ENCODE results near the gene ZNF664. TPM values are rescaled to one million over a fixed set of nuclear protein-coding genes. Genes with fewer than 3 reads are reported as not detected.

ZNF664 gene
- total and polyA plus RNA-seq, 9 of the 15 experiments (the other 6 are each of a cell fraction or from before 2014, with no cell fraction given): 3.3 to 101 (median 63.6) TPM

DNA sequence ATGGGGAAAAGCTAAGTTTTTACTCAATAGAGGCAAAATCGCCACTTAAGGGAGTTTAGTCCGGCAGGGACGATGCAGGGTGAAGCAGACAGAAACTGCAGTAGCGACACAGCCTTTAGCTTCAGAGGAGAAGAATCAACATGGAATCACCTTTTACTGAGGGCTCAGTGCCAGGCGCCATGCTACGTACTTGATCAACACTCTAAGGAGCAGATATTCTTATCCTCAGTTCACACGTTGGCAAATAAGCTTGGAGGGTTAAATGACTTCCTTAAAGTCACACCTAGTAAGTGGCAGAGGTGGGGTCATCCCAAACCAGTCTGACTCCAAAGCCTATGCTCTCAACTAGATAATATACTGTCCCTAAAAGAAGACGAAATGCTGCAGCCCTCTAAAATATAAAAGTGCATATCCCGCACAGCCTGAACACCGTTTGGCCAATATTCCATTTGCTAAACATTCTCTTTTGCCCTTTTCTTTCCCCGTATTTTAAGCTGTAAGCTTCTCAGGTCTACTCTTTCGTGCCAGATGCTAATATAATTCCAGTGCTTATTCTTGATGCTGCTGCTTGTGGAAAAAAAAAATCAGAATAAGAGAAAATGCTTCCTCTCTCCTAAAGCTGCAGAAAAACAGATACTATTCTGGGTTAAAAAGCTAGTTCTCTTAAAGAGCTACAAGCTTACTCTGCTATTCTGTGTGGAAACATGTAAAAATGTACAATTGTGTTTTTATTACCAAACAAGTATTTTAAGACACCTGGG is 11.2 kb upstream of the ZNF664 start (continued):
- TF ChIP-seq, protein P1, sequence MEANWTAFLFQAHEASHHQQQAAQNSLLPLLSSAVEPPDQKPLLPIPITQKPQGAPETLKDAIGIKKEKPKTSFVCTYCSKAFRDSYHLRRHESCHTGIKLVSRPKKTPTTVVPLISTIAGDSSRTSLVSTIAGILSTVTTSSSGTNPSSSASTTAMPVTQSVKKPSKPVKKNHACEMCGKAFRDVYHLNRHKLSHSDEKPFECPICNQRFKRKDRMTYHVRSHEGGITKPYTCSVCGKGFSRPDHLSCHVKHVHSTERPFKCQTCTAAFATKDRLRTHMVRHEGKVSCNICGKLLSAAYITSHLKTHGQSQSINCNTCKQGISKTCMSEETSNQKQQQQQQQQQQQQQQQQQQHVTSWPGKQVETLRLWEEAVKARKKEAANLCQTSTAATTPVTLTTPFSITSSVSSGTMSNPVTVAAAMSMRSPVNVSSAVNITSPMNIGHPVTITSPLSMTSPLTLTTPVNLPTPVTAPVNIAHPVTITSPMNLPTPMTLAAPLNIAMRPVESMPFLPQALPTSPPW (CRISPR knock-in tag; IDR thresholded peaks at IDR 0.05): no peak
- no peak for TF ChIP-seq SMAD4 (CRISPR knock-in tag; conservative IDR thresholded peaks at IDR 0.05)

DNA sequence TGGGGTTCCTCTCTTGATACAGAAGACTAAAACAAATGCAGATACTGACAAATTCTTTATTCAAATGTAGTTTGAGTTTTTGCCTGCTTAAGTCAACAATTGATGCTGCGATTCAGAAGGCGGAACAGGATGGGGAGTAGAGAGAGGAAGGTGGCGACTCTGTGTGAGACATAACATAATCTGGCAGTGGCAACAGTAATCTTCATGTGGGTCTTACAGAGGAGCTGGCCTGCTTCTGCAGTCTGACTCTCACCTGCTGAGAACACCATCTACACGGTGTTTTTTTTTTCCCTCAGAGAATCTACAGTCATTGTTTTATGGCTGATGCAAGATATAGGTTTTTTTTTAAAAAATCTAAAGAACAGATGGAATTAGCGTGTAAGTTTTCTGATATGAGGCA is 10.5 kb upstream of the ZNF664 start:
- Histone ChIP-seq H3K4me1 (replicated peaks in 1 of 2; ENCODE audit: control insufficient read depth in 2 of 2, insufficient read depth in 2 of 2, low read length in 2 of 2) (peaks cover 0 to 15% of the 10 kb centered on the region in 2 experiments; a peak in 3 of 5 replicates), H3K9me3 (replicated peaks; ENCODE audit: control insufficient read depth, insufficient read depth, low read depth, low read length) (no peaks in the 10 kb centered on the region), H2AFZ (ENCODE audit: low read depth, low read length) (no peak overlapping the region), H4K20me1 (replicated peaks; ENCODE audit: control insufficient read depth, insufficient read depth, low read length) (0 out of 2 replicates have a peak, but pooled peaks cover 3% of the 10 kb centered on the region), H3K79me2 (ENCODE audit: control insufficient read depth, insufficient read depth, low read length) (no peaks in the 10 kb centered on the region), H3K27ac (ENCODE audit: extremely low read depth, low read depth, low read length) (no peak overlapping the region), H3K36me3 (ENCODE audit: control insufficient read depth, insufficient read depth, low read length) (no peaks in the 10 kb centered on the region), H3K9ac (ENCODE audit: insufficient read depth in 1 of 2, low read depth in 2 of 2, low read length in 2 of 2) (no peak overlapping the region), H3K4me2 (ENCODE audit: insufficient read depth, low read length) (no peak overlapping the region), H3K4me3 (no peak overlapping the region), H3K9me1 (ENCODE audit: control insufficient read depth, insufficient read depth, low read length) (no peaks in the 10 kb centered on the region), H3K27me3 (ENCODE audit: control insufficient read depth in 2 of 2, insufficient read depth in 2 of 2, low read length in 2 of 2) (no peaks in the 10 kb centered on the region)
- intact Hi-C loops (cut with micrococcal nuclease): no loop called here
- ChIA-PET CTCF (ENCODE audit: low intra/inter-chr PET ratio) (no interaction called here), POLR2A (interaction anchor here (0.6 to 1.1 kb wide), 2 partner anchors 11 to 748 kb away, joined by 3 read pairs; no protein-coding TSS in a partner anchor)
- no TSS peak for BruUV-seq (replicated peaks)
- WGBS (ENCODE audit: insufficient coverage, low coverage, missing lambda C conversion rate): 52% methylated on average over 5 of the region's 5 CpGs
- in situ Hi-C loops (cut with MboI): no loop called here
- ATAC-seq (no peak), FAIRE-seq (no peak), DNase-seq (ENCODE audit: extremely low read depth in 1 of 4, low spot score in 3 of 4) (no peak)
- TF ChIP-seq, protein P2, sequence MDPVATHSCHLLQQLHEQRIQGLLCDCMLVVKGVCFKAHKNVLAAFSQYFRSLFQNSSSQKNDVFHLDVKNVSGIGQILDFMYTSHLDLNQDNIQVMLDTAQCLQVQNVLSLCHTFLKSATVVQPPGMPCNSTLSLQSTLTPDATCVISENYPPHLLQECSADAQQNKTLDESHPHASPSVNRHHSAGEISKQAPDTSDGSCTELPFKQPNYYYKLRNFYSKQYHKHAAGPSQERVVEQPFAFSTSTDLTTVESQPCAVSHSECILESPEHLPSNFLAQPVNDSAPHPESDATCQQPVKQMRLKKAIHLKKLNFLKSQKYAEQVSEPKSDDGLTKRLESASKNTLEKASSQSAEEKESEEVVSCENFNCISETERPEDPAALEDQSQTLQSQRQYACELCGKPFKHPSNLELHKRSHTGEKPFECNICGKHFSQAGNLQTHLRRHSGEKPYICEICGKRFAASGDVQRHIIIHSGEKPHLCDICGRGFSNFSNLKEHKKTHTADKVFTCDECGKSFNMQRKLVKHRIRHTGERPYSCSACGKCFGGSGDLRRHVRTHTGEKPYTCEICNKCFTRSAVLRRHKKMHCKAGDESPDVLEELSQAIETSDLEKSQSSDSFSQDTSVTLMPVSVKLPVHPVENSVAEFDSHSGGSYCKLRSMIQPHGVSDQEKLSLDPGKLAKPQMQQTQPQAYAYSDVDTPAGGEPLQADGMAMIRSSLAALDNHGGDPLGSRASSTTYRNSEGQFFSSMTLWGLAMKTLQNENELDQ (CRISPR knock-in tag; IDR thresholded peaks at IDR 0.05; ENCODE audit: borderline replicate concordance): no peak
- no peak for TF ChIP-seq SREBF1 (IDR thresholded peaks at IDR 0.05; ENCODE audit: borderline replicate concordance, low read depth, low read length)
- TF ChIP-seq THRAP3 (IDR thresholded peaks at IDR 0.05; ENCODE audit: borderline replicate concordance): no peak
- no peak for TF ChIP-seq CCAR2 (IDR thresholded peaks at IDR 0.05; ENCODE audit: low read depth, low read length)
- TF ChIP-seq NFXL1 (CRISPR knock-in tag; IDR thresholded peaks at IDR 0.05): no peak
- TF ChIP-seq, protein P3, sequence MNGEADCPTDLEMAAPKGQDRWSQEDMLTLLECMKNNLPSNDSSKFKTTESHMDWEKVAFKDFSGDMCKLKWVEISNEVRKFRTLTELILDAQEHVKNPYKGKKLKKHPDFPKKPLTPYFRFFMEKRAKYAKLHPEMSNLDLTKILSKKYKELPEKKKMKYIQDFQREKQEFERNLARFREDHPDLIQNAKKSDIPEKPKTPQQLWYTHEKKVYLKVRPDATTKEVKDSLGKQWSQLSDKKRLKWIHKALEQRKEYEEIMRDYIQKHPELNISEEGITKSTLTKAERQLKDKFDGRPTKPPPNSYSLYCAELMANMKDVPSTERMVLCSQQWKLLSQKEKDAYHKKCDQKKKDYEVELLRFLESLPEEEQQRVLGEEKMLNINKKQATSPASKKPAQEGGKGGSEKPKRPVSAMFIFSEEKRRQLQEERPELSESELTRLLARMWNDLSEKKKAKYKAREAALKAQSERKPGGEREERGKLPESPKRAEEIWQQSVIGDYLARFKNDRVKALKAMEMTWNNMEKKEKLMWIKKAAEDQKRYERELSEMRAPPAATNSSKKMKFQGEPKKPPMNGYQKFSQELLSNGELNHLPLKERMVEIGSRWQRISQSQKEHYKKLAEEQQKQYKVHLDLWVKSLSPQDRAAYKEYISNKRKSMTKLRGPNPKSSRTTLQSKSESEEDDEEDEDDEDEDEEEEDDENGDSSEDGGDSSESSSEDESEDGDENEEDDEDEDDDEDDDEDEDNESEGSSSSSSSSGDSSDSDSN (IDR thresholded peaks at IDR 0.05; ENCODE audit: borderline replicate concordance in 1 of 2, low read depth in 2 of 2, low read length in 2 of 2): no peak
- TF ChIP-seq SAFB (IDR thresholded peaks at IDR 0.05; ENCODE audit: borderline replicate concordance, low read depth, low read length): no peak
- TF ChIP-seq, protein P4, sequence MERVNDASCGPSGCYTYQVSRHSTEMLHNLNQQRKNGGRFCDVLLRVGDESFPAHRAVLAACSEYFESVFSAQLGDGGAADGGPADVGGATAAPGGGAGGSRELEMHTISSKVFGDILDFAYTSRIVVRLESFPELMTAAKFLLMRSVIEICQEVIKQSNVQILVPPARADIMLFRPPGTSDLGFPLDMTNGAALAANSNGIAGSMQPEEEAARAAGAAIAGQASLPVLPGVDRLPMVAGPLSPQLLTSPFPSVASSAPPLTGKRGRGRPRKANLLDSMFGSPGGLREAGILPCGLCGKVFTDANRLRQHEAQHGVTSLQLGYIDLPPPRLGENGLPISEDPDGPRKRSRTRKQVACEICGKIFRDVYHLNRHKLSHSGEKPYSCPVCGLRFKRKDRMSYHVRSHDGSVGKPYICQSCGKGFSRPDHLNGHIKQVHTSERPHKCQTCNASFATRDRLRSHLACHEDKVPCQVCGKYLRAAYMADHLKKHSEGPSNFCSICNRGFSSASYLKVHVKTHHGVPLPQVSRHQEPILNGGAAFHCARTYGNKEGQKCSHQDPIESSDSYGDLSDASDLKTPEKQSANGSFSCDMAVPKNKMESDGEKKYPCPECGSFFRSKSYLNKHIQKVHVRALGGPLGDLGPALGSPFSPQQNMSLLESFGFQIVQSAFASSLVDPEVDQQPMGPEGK (CRISPR knock-in tag; IDR thresholded peaks at IDR 0.05; ENCODE audit: borderline replicate concordance): no peak
